Measurements from ENCODE around the gene CAMK1G.
A peak's percentile ranks its signal among the peaks of the same experiment; 100 is the strongest.

The CAMK1G gene

GRCh38 chr1:209634005-209634737 is 50.7 kb downstream of the CAMK1G start:
- no peak for DNase-seq (ENCODE audit: low read depth in 1 of 2, low spot score in 1 of 2)

GRCh38 chr1:209635850-209636249 is 52.3 kb downstream of the CAMK1G start:
- no peak for DNase-seq (ENCODE audit: low read depth in 1 of 2, low spot score in 1 of 2)

GRCh38 chr1:209641832-209642172 is 58.3 kb downstream of the CAMK1G start:
- no peak for DNase-seq (ENCODE audit: low read depth in 1 of 2, low spot score in 1 of 2)

- no peak for DNase-seq (ENCODE audit: low read depth in 1 of 2, low spot score in 1 of 2)
Observed at GRCh38 chr1:209642816-209643215, 59.3 kb downstream of the CAMK1G start.

GRCh38 chr1:209643285-209644020 is 59.9 kb downstream of the CAMK1G start:
- no peak for DNase-seq (ENCODE audit: low read depth in 1 of 2, low spot score in 1 of 2)

GRCh38 chr1:209645574-209646452 is 62.3 kb downstream of the CAMK1G start:
- DNase-seq (ENCODE audit: low read depth in 1 of 2, low spot score in 1 of 2): no peak

- no peak for DNase-seq (ENCODE audit: low read depth in 1 of 2, low spot score in 1 of 2)
Observed at GRCh38 chr1:209646558-209646957, 63.0 kb downstream of the CAMK1G start.

GRCh38 chr1:209647156-209647555 is 63.6 kb downstream of the CAMK1G start:
- no peak for DNase-seq (ENCODE audit: low read depth in 1 of 2, low spot score in 1 of 2)

GRCh38 chr1:209648346-209648745 is 64.8 kb downstream of the CAMK1G start:
- DNase-seq (ENCODE audit: low read depth in 1 of 2, low spot score in 1 of 2): no peak

- DNase-seq (ENCODE audit: low read depth in 1 of 2, low spot score in 1 of 2): no peak
Observed at GRCh38 chr1:209648931-209649776, 65.6 kb downstream of the CAMK1G start.

- no peak for DNase-seq (ENCODE audit: low read depth in 1 of 2, low spot score in 1 of 2)
Observed at GRCh38 chr1:209650454-209650853, 66.9 kb downstream of the CAMK1G start.

GRCh38 chr1:209651138-209651587 is 67.6 kb downstream of the CAMK1G start:
- DNase-seq (ENCODE audit: low read depth in 1 of 2, low spot score in 1 of 2): peak in 1 of 2 donors; percentile 51

- no peak for DNase-seq (ENCODE audit: low read depth in 1 of 2, low spot score in 1 of 2)
Observed at GRCh38 chr1:209652121-209652735, 68.7 kb downstream of the CAMK1G start, which contains the start of gene LAMB3. TSS of gene LAMB3 (minus strand) at chr1:209652425. CDS start at chr1:209650944, 1,481 bp downstream.

- peak in 1 of 2 donors; percentile 32 for DNase-seq (ENCODE audit: low read depth in 1 of 2, low spot score in 1 of 2)
Observed at GRCh38 chr1:209652873-209653401, 69.4 kb downstream of the CAMK1G start.

- no peak for DNase-seq (ENCODE audit: low read depth in 1 of 2, low spot score in 1 of 2)
Observed at GRCh38 chr1:209653915-209654351, 70.4 kb downstream of the CAMK1G start.

- no peak for DNase-seq (ENCODE audit: low read depth in 1 of 2, low spot score in 1 of 2)
Observed at GRCh38 chr1:209655411-209656231, 72.1 kb downstream of the CAMK1G start.

- no peak for DNase-seq (ENCODE audit: low read depth in 1 of 2, low spot score in 1 of 2)
Observed at GRCh38 chr1:209657140-209657879, 73.8 kb downstream of the CAMK1G start.

GRCh38 chr1:209657918-209658317 is 74.4 kb downstream of the CAMK1G start:
- no peak for DNase-seq (ENCODE audit: low read depth in 1 of 2, low spot score in 1 of 2)

All from activated CD4-positive, alpha-beta T cell treated with anti-CD3 and anti-CD28 coated beads, Interleukin-2, amount 50 U/mL, for 24 hours (primary cell).